Measurements from ENCODE around the gene PRSS12. TPM values are rescaled to one million over a fixed set of nuclear protein-coding genes. Genes with fewer than 3 reads are reported as not detected.

PRSS12 gene
- total RNA-seq, 1 donor from 2014 or later = 13.1 TPM

DNA sequence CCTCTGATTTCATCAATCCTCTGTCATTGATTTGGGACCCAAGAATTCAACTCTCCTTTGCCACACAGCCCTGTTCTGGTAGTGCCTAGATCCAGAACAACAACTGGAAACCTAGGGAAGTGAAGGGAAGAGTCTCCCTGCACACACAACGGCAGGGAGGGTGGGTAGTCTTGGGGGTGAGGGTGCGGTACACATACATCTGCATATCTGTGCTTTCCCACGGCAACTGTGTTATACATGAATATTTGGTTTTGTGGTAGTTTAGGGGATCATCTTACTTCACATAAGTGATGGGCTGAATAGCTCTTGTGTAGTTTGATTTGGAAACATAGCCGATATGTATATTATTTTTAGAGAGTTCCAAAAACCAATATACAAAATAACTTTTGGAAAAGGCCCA is 3.3 kb upstream of the PRSS12 start:
- no peak for DNase-seq

- no peak for DNase-seq
Observed at GRCh38 chr4:118354913-118355312, 2.1 kb upstream of the PRSS12 start.

DNA sequence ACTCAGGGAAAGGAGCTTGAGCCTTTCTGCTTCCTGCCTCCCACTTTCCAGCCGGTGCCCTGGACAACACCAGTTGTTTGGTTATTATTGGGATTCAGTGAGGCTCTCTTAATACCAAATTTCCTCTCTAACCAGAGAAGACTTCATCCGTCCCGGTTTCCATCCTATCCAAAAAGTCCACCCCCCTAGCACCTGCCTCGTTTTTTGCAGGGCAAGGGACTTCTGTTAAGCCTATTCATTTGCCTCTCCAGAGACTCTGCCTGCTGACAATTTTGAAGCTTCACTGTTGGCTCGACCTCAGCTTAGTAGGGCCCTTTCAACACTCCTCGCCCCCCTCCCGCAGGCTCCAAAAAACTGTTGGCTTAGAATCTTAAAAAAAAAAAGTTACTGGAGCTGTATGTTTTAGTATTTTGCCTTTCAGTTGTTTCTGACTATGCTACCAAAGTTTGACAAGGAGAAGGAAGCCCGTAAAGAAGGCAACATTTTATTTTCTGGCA is 779 bp upstream of the PRSS12 start:
- no peak for DNase-seq

- no peak for DNase-seq
Observed at GRCh38 chr4:118351851-118352827, 664 bp downstream of the PRSS12 start.

GRCh38 chr4:118350961-118351360 is 1.8 kb downstream of the PRSS12 start:
- no peak for DNase-seq

DNA sequence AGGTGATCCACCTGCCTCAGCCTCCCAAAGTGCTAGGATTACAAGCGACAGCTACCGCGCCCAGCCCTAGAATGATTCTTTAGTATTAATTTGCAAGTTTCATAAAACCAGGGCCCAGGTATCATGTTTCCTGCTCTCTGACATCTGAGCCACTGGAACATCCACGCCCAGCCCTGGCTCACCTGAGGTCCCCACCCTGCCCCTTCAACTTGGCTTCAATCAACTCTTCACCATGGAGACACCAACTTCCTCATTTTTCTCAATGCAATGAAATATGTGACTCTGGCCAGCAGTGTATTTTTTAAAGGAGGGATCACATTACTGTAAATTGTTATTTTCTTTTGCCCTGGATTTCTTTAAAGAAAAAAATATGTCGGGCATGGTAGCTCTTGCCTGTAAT is 3.9 kb downstream of the PRSS12 start:
- DNase-seq = no peak

- no peak for DNase-seq
Observed at GRCh38 chr4:118346495-118346894, 6.3 kb downstream of the PRSS12 start.

GRCh38 chr4:118345813-118346212 is 7.0 kb downstream of the PRSS12 start:
- DNase-seq = no peak

GRCh38 chr4:118344801-118345200 is 8.0 kb downstream of the PRSS12 start:
- no peak for DNase-seq

DNA sequence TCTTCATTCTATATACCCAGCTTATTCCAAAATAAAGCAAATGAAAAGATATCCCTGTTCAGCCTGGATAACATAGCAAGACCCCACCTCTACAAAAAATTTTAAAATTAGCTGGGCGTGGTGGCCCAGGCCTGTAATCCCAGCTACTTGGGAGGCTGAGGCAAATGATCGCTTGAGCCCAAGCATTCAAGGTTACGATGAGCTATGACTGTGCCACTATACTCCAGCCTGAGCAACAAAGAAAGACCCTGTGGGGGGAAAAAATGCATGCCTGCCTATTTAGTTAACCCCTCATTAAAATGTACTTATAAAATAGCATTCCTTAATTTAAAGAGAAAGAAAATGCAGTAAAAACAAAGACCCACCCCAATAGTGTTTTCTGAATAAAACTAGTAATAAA is 9.3 kb downstream of the PRSS12 start:
- no peak for DNase-seq

- peak; percentile 52 for DNase-seq
Observed at GRCh38 chr4:118340109-118340508, 12.7 kb downstream of the PRSS12 start.

- DNase-seq = no peak
Observed at GRCh38 chr4:118338981-118339765, 13.6 kb downstream of the PRSS12 start.

DNA sequence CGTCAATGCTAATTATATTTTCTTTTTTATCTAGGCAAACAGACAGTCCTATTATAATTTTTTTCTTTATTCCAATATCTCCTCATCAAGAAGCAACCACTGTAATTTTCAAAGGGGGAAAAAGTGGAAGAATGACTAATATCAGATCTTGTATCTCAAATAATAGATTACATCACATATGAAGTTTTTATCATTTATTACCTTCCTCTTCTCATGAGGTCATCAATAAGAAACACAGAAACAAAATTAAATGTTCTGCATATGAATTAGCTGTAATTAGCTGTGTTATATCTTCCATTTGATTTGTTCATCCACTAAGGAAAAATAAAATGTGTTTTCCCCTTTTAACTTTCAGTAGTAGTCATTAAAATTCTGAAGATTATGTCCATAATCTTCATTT is 14.3 kb downstream of the PRSS12 start:
- no peak for DNase-seq

- no peak for DNase-seq
Observed at GRCh38 chr4:118337954-118338353, 14.8 kb downstream of the PRSS12 start.

- DNase-seq = no peak
Observed at GRCh38 chr4:118335774-118336173, 17.0 kb downstream of the PRSS12 start.

- peak; percentile 30 for DNase-seq
Observed at GRCh38 chr4:118335324-118335723, 17.5 kb downstream of the PRSS12 start.

- no peak for DNase-seq
Observed at GRCh38 chr4:118331352-118331751, 21.5 kb downstream of the PRSS12 start.

DNA sequence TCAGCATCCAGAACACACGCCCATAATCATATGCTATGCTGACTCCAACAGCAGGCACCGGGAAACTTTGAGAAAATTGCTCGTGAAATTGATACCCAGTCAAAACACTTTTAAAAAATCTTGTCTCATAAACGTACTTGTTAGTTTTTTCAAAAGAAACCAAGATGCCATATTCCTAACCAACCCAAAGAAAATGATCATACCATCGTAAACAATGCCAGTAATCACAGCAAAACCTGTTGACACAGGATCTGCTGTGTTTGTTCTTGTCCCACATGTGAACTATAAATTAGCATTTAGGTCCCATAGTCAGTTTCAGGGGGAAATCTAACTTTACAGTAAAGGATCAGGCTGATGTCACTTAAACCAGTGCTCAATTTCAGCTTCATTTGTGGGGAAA is 23.0 kb downstream of the PRSS12 start:
- DNase-seq = no peak

DNA sequence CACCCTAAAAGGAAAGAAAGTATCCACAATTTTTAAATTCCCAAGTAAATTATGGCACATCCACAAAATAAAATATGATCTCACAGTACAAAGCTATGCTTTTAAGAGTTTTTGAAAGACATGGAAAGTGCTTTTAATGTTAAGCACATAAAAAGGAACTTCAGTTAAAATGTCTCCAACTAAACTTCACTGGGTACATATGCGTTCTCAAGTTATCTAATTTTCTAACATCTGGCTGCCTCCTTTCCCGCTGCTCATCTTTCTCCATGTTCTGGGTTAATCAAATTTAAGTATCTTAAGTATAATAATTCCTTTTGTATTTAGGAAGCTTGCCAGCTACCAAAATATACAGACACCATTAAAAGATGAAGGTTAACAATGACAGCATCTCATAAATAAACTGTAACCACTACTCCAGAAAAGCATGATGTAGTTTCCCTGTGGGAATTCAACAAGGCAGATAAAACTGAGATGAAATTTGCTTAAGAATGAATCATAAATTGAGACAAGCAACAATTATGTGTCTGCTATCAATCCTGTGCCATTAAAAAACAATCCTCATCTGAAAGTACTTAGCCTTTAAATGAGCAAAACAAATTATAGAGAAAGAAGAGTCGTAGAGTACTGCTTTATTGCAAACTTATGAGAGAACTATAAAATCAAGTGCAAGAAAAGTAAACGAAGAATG is 25.1 kb downstream of the PRSS12 start:
- peak; percentile 95 for DNase-seq

GRCh38 chr4:118326585-118326984 is 26.2 kb downstream of the PRSS12 start:
- DNase-seq = no peak

GRCh38 chr4:118325431-118325830 is 27.4 kb downstream of the PRSS12 start:
- peak; percentile 61 for DNase-seq

GRCh38 chr4:118322831-118323502 is 29.8 kb downstream of the PRSS12 start:
- peak; percentile 74 for DNase-seq

Measured in skin of body (tissue), 2 donors.